Uterus (tissue), 4 donors: ENCODE data around the gene JCHAIN. TPM values are rescaled to one million over a fixed set of nuclear protein-coding genes. Genes with fewer than 3 reads are reported as not detected.

Experiments
- DNase-seq, 2 donors: peaks; one replicate each; pipeline ENCODE4 v3.0.0-alpha.2; 2019 to 2020
- H3K27ac ChIP-seq, 2 donors: fragments of 200-600 bp; sonication (generic); 1 replicate in 1 of 2; 2 replicates in 1 of 2; pipeline ENCODE4 v1.5.1; 2016 to 2018
- H3K27me3 ChIP-seq, 2 donors: fragments of 200-600 bp; sonication (generic); one replicate each; pipeline ENCODE4 v1.5.1; 2018 to 2019; ENCODE audit warnings: control low read depth in 1 of 2
- H3K36me3 ChIP-seq, 2 donors: fragments of 200-600 bp; sonication (generic); one replicate each; pipeline ENCODE4 v1.5.1; 2019; ENCODE audit warnings: control low read depth in 1 of 2
- H3K4me1 ChIP-seq, 2 donors: fragments of 200-600 bp; sonication (generic); one replicate each; pipeline ENCODE4 v1.5.1; 2018 to 2019; ENCODE audit warnings: control low read depth in 1 of 2
- H3K4me3 ChIP-seq, 2 donors: fragments of 200-600 bp; sonication (generic); 1 replicate in 1 of 2; 2 replicates in 1 of 2; pipeline ENCODE4 v1.5.1; 2018 to 2019; ENCODE audit warnings: mild to moderate bottlenecking in 1 of 2
- H3K9me3 ChIP-seq, 2 donors: fragments of 200-600 bp; sonication (generic); one replicate each; pipeline ENCODE4 v1.5.1; 2019; ENCODE audit warnings: control low read depth in 1 of 2
- POLR2A ChIP-seq, 2 donors: fragments of 450-650 bp; IDR thresholded peaks; one replicate each; pipeline ENCODE4 v1.6.1; 2016; ENCODE audit warnings: antibody characterized with exemption in 2 of 2, mild to moderate bottlenecking in 1 of 2, moderate library complexity in 1 of 2
- intact Hi-C: fragments of 100-400 bp; cut with DNase I; formaldehyde crosslinking; loops from one replicate; pipeline ENCODE4 v1.15.1; 2023; ENCODE audit warnings: low total_unique reads
- total RNA-seq, 4 donors: library from RNA; depleted of rRNA in 3 of 4; stranded (reverse); fragments of >200 nt in 3 of 4; gene quantifications; one replicate each; pipeline versions ENCODE4 v1.1.0 to v1.2.4, GENCODE V29; 2014 to 2023
- TF ChIP-seq, protein P1 (sequence below), 4 experiments: fragments of 200-600 bp in 2 of 4; fragments of 450-650 bp in 2 of 4; sonication (generic) in 2 of 4; IDR thresholded peaks; one replicate each; pipeline ENCODE4 v1.5.1; 2016 to 2019; ENCODE audit warnings: antibody characterized with exemption in 4 of 4, mild to moderate bottlenecking in 2 of 4, moderate library complexity in 1 of 4
- donor health status: DM: yes; HTN: yes; CAD: no.

The JCHAIN gene
- total RNA-seq, 4 donors from 2014 or later: 4.9 to 12.7 (median 6.2) TPM

- no peaks in the 10 kb centered on the region for H3K9me3 ChIP-seq
- H3K4me3 ChIP-seq: no peak overlapping the region
- H3K27ac ChIP-seq: no peak overlapping the region
- H3K27me3 ChIP-seq: no peaks in the 10 kb centered on the region
- no peak for DNase-seq
- TF ChIP-seq, protein P1, sequence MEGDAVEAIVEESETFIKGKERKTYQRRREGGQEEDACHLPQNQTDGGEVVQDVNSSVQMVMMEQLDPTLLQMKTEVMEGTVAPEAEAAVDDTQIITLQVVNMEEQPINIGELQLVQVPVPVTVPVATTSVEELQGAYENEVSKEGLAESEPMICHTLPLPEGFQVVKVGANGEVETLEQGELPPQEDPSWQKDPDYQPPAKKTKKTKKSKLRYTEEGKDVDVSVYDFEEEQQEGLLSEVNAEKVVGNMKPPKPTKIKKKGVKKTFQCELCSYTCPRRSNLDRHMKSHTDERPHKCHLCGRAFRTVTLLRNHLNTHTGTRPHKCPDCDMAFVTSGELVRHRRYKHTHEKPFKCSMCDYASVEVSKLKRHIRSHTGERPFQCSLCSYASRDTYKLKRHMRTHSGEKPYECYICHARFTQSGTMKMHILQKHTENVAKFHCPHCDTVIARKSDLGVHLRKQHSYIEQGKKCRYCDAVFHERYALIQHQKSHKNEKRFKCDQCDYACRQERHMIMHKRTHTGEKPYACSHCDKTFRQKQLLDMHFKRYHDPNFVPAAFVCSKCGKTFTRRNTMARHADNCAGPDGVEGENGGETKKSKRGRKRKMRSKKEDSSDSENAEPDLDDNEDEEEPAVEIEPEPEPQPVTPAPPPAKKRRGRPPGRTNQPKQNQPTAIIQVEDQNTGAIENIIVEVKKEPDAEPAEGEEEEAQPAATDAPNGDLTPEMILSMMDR (IDR thresholded peaks at IDR 0.05): no peak
- no peak for TF ChIP-seq POLR2A (IDR thresholded peaks at IDR 0.05)
- H3K4me1 ChIP-seq: no peaks in the 10 kb centered on the region
- intact Hi-C loops: no loop called here
- H3K36me3 ChIP-seq: no peaks in the 10 kb centered on the region
Measured at GRCh38 chr4:70712150-70712549, 45.8 kb upstream of the JCHAIN start.

- TF ChIP-seq, protein P1 (IDR thresholded peaks at IDR 0.05): no peak
- no peak overlapping the region for H3K27ac ChIP-seq
- H3K27me3 ChIP-seq: no peaks in the 10 kb centered on the region
- DNase-seq: no peak
- H3K9me3 ChIP-seq: no peaks in the 10 kb centered on the region
- H3K4me1 ChIP-seq: peaks cover 0 to 1% of the 10 kb centered on the region in 2 donors
- intact Hi-C loops: no loop called here
- no peaks in the 10 kb centered on the region for H3K36me3 ChIP-seq
- H3K4me3 ChIP-seq: no peak overlapping the region
Measured at GRCh38 chr4:70711599-70711998, 45.3 kb upstream of the JCHAIN start.

DNA sequence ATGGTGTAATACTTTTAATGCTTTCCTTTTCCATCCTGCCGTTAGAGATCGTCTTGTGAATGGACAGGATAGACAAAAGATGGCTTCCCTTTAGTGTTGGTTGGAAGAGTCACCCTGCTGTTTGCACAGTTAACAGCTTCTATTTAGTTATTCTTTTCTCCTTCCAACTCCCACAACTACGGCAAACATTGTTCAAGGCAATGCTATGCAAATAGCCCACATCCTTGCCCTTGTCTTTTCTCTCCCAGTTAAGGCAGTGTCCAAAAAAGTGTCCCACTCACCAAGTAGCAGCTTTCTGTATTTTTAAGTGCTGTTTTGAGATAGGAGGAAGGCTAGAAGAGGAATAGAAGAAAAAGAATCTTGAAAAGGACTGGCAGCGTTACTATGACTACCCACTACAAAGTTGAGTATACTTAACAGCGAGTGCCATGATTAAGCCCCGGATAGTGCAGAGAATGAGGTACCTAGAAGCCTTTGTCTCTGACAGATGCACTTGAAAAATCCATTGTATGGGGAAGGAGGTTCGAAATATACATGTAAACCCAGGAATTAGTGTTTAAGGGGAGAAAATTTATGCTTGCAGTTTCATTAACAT is 43.4 kb upstream of the JCHAIN start:
- TF ChIP-seq POLR2A (IDR thresholded peaks at IDR 0.05): no peak
- TF ChIP-seq, protein P1 (IDR thresholded peaks at IDR 0.05): no peak
- no peak overlapping the region for H3K27ac ChIP-seq
- DNase-seq: no peak
- intact Hi-C loops: no loop called here
- no peaks in the 10 kb centered on the region for H3K9me3 ChIP-seq
- no peaks in the 10 kb centered on the region for H3K27me3 ChIP-seq
- H3K36me3 ChIP-seq: no peaks in the 10 kb centered on the region
- no peak overlapping the region for H3K4me3 ChIP-seq
- H3K4me1 ChIP-seq: peaks cover 0 to 5% of the 10 kb centered on the region in 2 donors

DNA sequence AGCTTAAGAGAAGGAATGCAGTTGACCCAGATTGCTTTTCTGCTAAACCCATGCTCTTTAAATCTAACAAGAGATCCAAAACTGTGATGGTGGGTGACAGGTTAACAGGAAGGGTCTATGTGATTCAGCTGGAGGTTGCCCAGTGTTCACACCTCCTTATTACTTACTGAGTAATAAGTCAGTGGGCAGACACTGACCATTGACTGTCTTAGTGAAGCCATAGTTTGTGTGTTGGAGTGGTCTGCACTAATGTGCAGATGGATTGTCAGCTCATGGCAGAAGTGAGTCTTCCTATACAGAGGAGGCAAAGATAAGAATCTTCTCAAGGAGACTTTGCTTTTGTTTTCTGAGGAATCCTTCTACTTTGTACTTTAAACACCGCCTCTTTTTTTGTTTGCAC is 40.2 kb upstream of the JCHAIN start:
- Histone ChIP-seq H3K36me3 (no peaks in the 10 kb centered on the region), H3K27ac (peak overlapping the region; percentile 95 to 99), H3K4me3 (peak overlapping the region; percentile 65 to 97), H3K27me3 (no peaks in the 10 kb centered on the region), H3K4me1 (peaks cover 0 to 5% of the 10 kb centered on the region in 2 donors), H3K9me3 (no peaks in the 10 kb centered on the region)
- DNase-seq: no peak
- intact Hi-C loops: no loop called here
- TF ChIP-seq, protein P1 (IDR thresholded peaks at IDR 0.05): no peak
- no peak for TF ChIP-seq POLR2A (IDR thresholded peaks at IDR 0.05)

DNA sequence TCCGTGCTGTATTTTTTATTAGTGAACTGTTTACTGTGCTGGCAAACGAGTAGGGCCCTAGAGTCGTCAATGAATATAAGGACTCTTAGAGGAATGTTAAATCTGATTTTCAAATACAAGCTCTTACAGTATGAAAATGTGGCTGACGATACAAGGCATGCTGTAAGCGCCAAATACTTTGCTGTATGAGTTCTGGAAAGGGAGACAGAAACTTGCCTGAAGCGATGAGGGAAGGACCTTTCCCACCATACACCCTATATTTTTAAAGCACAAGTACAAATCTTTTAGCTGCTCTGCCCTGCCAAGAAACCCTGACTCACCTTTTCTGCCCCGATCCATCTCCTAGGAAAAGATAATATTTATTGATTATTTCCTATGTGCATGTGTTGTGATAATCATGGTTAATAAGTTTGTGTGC is 39.7 kb upstream of the JCHAIN start:
- peak overlapping the region; percentile 65 to 97 for H3K4me3 ChIP-seq
- no peaks in the 10 kb centered on the region for H3K27me3 ChIP-seq
- no peak for DNase-seq
- TF ChIP-seq POLR2A (IDR thresholded peaks at IDR 0.05): no peak
- TF ChIP-seq, protein P1 (IDR thresholded peaks at IDR 0.05): no peak
- no peaks in the 10 kb centered on the region for H3K9me3 ChIP-seq
- H3K36me3 ChIP-seq: no peaks in the 10 kb centered on the region
- peaks cover 0 to 5% of the 10 kb centered on the region in 2 donors for H3K4me1 ChIP-seq
- H3K27ac ChIP-seq: peak overlapping the region; percentile 95 to 99
- intact Hi-C loops: no loop called here
